GM12878 (cell line): ENCODE results near the gene PORCN. TPM values are rescaled to one million over a fixed set of nuclear protein-coding genes. Genes with fewer than 3 reads are reported as not detected.

ENCODE experiments used
- ATAC-seq: fragments of 200-7000 bp; cut with Tn5 transposase; 3 replicates; pipeline ENCODE4 v1.9.1; 2020; ENCODE audit warnings: mild to moderate bottlenecking, moderate library complexity
- BruUV-seq: library from RNA; stranded (reverse); fragments of 400-500 nt; replicated peaks from 2 replicates; lab custom pipeline; 2021; lab: Mats Ljungman, UMichigan
- CTCF ChIA-PET: fragments of 300-600 bp; sonication (Branson Sonifier 250); formaldehyde crosslinking; extraction: SDS; loops from one replicate; lab custom pipeline; 2021; ENCODE audit warnings: inconsistent platforms; lab: Yijun Ruan, JAX
- POLR2A ChIA-PET: fragments of 350-600 bp; formaldehyde crosslinking; extraction: SDS; loops from one replicate; lab custom pipeline; 2021; ENCODE audit warnings: inconsistent platforms; lab: Charles Lee
- RAD21 ChIA-PET: fragments of 300-600 bp; sonication (Branson Sonifier 250); formaldehyde crosslinking; loops from one replicate; lab custom pipeline; 2023; ENCODE audit warnings: antibody characterized with exemption; ENCODE audit not compliant: unreplicated experiment; lab: Charles Lee
- SMC1A ChIA-PET: fragments of 300-600 bp; sonication (Branson Sonifier 250); formaldehyde crosslinking; loops from one replicate; lab custom pipeline; 2023; ENCODE audit not compliant: unreplicated experiment, uncharacterized antibody; lab: Charles Lee
- DNase-seq: peaks from one replicate; pipeline ENCODE4 v3.0.0-alpha.2; 2011; ENCODE audit warnings: low read depth, low spot score
- FAIRE-seq: peaks from 3 replicates; lab custom pipeline; 2011; peaks lifted over from hg19 to GRCh38; lab: Jason Lieb, UNC
- H2AFZ ChIP-seq: 2 replicates; pipeline ENCODE4 v1.6.0; 2011; ENCODE audit warnings: low read depth, low read length, control low read depth; ENCODE audit not compliant: control insufficient read depth
- H3K27ac ChIP-seq: 2 replicates; pipeline ENCODE4 v1.5.1; 2011; ENCODE audit warnings: control low read depth; ENCODE audit not compliant: control insufficient read depth, insufficient read depth
- H3K27me3 ChIP-seq, 2 experiments: replicated peaks in 1 of 2; 2 replicates each; pipeline versions ENCODE4 v1.6.0 to v1.6.1; 2011; ENCODE audit warnings: low read length in 1 of 2; ENCODE audit not compliant: control insufficient read depth in 2 of 2, insufficient read depth in 2 of 2
- H3K36me3 ChIP-seq, 2 experiments: 2 replicates each; pipeline ENCODE4 v1.5.1; 2011; ENCODE audit warnings: low read length in 1 of 2; ENCODE audit not compliant: control insufficient read depth in 2 of 2, insufficient read depth in 2 of 2
- H3K4me1 ChIP-seq: 2 replicates; pipeline ENCODE4 v1.6.1; 2011; ENCODE audit warnings: mild to moderate bottlenecking, low read length, moderate library complexity, mixed read lengths; ENCODE audit not compliant: control insufficient read depth, insufficient read depth
- H3K4me2 ChIP-seq: 2 replicates; pipeline ENCODE4 v1.6.0; 2011; ENCODE audit warnings: control low read depth; ENCODE audit not compliant: control insufficient read depth, insufficient read depth
- H3K4me3 ChIP-seq: fragments of 200-600 bp; sonication (generic); 2 replicates; pipeline ENCODE4 v1.5.1; 2016
- H3K79me2 ChIP-seq: 2 replicates; pipeline ENCODE4 v1.6.0; 2011; ENCODE audit warnings: low read length; ENCODE audit not compliant: control insufficient read depth, insufficient read depth
- H3K9ac ChIP-seq: 2 replicates; pipeline ENCODE4 v1.8.0; 2011; ENCODE audit warnings: low read length, control low read depth, mixed read lengths; ENCODE audit not compliant: control insufficient read depth, insufficient read depth
- H3K9me3 ChIP-seq: replicated peaks from 3 replicates; pipeline ENCODE4 v1.5.1; 2011; ENCODE audit warnings: mild to moderate bottlenecking, low read length; ENCODE audit not compliant: control insufficient read depth, insufficient read depth
- H4K20me1 ChIP-seq: 2 replicates; pipeline ENCODE4 v1.6.0; 2011; ENCODE audit not compliant: control insufficient read depth, insufficient read depth
- BRCA1 ChIP-seq: IDR thresholded peaks from 2 replicates; pipeline ENCODE4 v1.6.1; 2011; ENCODE audit warnings: low read depth, low read length, improper control_type of control experiment
- CBX5 ChIP-seq: sonication (generic); IDR thresholded peaks from 2 replicates; pipeline ENCODE4 v1.6.1; 2016; ENCODE audit warnings: low read depth, moderate library complexity, mild to moderate bottlenecking, inconsistent platforms
- CHD1 ChIP-seq: IDR thresholded peaks from 2 replicates; pipeline ENCODE4 v1.6.1; 2012; ENCODE audit warnings: low read depth, low read length, improper control_type of control experiment
- IRF3 ChIP-seq: fragments of 450-650 bp; IDR thresholded peaks from 2 replicates; pipeline ENCODE4 v1.6.1; 2014; ENCODE audit warnings: mild to moderate bottlenecking
- LARP7 ChIP-seq: fragments of 450-650 bp; IDR thresholded peaks from 2 replicates; pipeline ENCODE4 v1.6.1; 2017; ENCODE audit warnings: mild to moderate bottlenecking
- MLLT1 ChIP-seq: fragments of 450-650 bp; IDR thresholded peaks from 2 replicates; pipeline ENCODE4 v1.6.1; 2016; ENCODE audit warnings: mild to moderate bottlenecking
- MXI1 ChIP-seq: fragments of 150-350 bp; IDR thresholded peaks from 2 replicates; pipeline ENCODE4 v1.6.1; 2011; ENCODE audit warnings: low read depth, mild to moderate bottlenecking, inconsistent platforms, low read length, improper control_type of control experiment
- POLR2A ChIP-seq: IDR thresholded peaks from 2 replicates; pipeline ENCODE4 v1.6.1; 2011; ENCODE audit warnings: low read depth, mild to moderate bottlenecking, low read length
- RELB ChIP-seq: fragments of 450-650 bp; IDR thresholded peaks from 2 replicates; pipeline ENCODE4 v1.6.1; 2017; ENCODE audit warnings: low read depth, mild to moderate bottlenecking, moderate library complexity
- RFX5 ChIP-seq: IDR thresholded peaks from 2 replicates; pipeline ENCODE4 v1.6.1; 2011; ENCODE audit warnings: low read depth, low read length, improper control_type of control experiment
- SIN3A ChIP-seq: IDR thresholded peaks from 2 replicates; pipeline ENCODE4 v1.6.1; 2012; ENCODE audit warnings: low read depth, low read length, improper control_type of control experiment
- SIX5 ChIP-seq: IDR thresholded peaks from 2 replicates; pipeline ENCODE4 v1.6.1; 2011; ENCODE audit warnings: mild to moderate bottlenecking, low read depth, low read length, moderate library complexity; ENCODE audit not compliant: severe bottlenecking
- SMARCA5 ChIP-seq: fragments of 450-650 bp; IDR thresholded peaks from 2 replicates; pipeline ENCODE4 v1.6.1; 2017; ENCODE audit warnings: mild to moderate bottlenecking
- TCF12 ChIP-seq: IDR thresholded peaks from 2 replicates; pipeline ENCODE4 v1.6.1; 2011; ENCODE audit warnings: low read depth, mild to moderate bottlenecking, low read length
- WRNIP1 ChIP-seq: IDR thresholded peaks from 2 replicates; pipeline ENCODE4 v1.6.1; 2011; ENCODE audit warnings: low read depth, low read length, improper control_type of control experiment, borderline replicate concordance
- ZNF592 ChIP-seq: fragments of 450-650 bp; IDR thresholded peaks from 2 replicates; pipeline ENCODE4 v1.6.1; 2017; ENCODE audit warnings: mild to moderate bottlenecking, moderate library complexity
- ZNF622 ChIP-seq: fragments of 450-650 bp; IDR thresholded peaks from 2 replicates; pipeline ENCODE4 v1.6.1; 2017; ENCODE audit warnings: mild to moderate bottlenecking, inconsistent platforms
- WGBS: methylation state at CpG from one replicate; pipeline ENCODE4 v1.1.6; 2016; ENCODE audit warnings: low lambda C conversion rate; ENCODE audit not compliant: insufficient replicate concordance, insufficient coverage; ENCODE audit errors: missing lambda C conversion rate; 5-methylcytosine and 5-hydroxymethylcytosine counted together
- in situ Hi-C: fragments of 300-500 bp; cut with MboI; formaldehyde crosslinking; loops from 9 replicates; pipeline ENCODE4 v1.14.3; 2018; ENCODE audit warnings: mixed read lengths
- intact Hi-C: fragments of 100-400 bp; cut with micrococcal nuclease; formaldehyde crosslinking; loops from one replicate; pipeline ENCODE4 v1.14.2; 2022; ENCODE audit not compliant: unreplicated experiment
- polyA plus RNA-seq, 11 experiments: library from polyadenylated mRNA; depleted of rRNA in 4 of 11; unstranded in 6 of 11; stranded (reverse) in 5 of 11; fragments of >200 nt; fragmentation: Nextera tagmentation in 4 of 11; fragmentation: Illumina TruSeq in 1 of 11; extraction: Ambion mirVana in 4 of 11; extraction: Trizol in 1 of 11; gene quantifications; 1 replicate in 1 of 11; 2 replicates in 10 of 11; pipeline versions ENCODE4 v1.2.1 to v1.2.3, GENCODE V29; 2011 to 2016; ENCODE audit warnings: inconsistent platforms in 2 of 11, missing spikeins in 2 of 11, low read depth in 1 of 11
- total RNA-seq, 4 experiments: library from RNA; depleted of rRNA in 3 of 4; stranded (reverse); fragments of >200 nt in 3 of 4; fragmentation: Illumina TruSeq in 1 of 4; extraction: Trizol in 1 of 4; gene quantifications; 2 replicates each; pipeline versions ENCODE4 v1.2.1 to v1.2.3, GENCODE V29; 2013 to 2021

The PORCN gene
- total and polyA plus RNA-seq, 10 of the 15 experiments (the other 5 are each of a cell fraction or from before 2014, with no cell fraction given) = 0.27 to 21.0 (median 14.1) TPM

GRCh38 chrX:48560056-48560455 is 51.3 kb downstream of the PORCN start:
- no peak for DNase-seq
- in situ Hi-C loops (no loop called here), intact Hi-C loops (no loop called here)
- ChIA-PET POLR2A (no interaction called here), CTCF (no interaction called here), SMC1A (no interaction called here), RAD21 (no interaction called here)
- Histone ChIP-seq H3K9me3 (no peaks in the 10 kb centered on the region; the same call in 2 of the 3 replicates), H2AFZ (no peak overlapping the region), H3K4me1 (no peaks in the 10 kb centered on the region), H3K27ac (no peak overlapping the region), H3K79me2 (no peaks in the 10 kb centered on the region), H4K20me1 (no peaks in the 10 kb centered on the region), H3K36me3 (peaks cover 0 to 5% of the 10 kb centered on the region in 2 experiments; a peak in 2 of 4 replicates), H3K27me3 (no peaks in the 10 kb centered on the region), H3K4me2 (no peak overlapping the region), H3K9ac (no peak overlapping the region), H3K4me3 (no peak overlapping the region)
- no peak for TF ChIP-seq IRF3
- TF ChIP-seq SIN3A = no peak
- no peak for TF ChIP-seq TCF12
- TF ChIP-seq MXI1 = no peak
- no peak for TF ChIP-seq POLR2A
- TF ChIP-seq CBX5 = no peak
- no peak for TF ChIP-seq RELB
- TF ChIP-seq LARP7 = no peak
- no peak for TF ChIP-seq BRCA1
- no peak for TF ChIP-seq SMARCA5
- TF ChIP-seq ZNF622 = no peak
- no peak for TF ChIP-seq CHD1
- TF ChIP-seq MLLT1 = no peak
- TF ChIP-seq RFX5 = no peak
- TF ChIP-seq WRNIP1 = no peak
- no peak for TF ChIP-seq ZNF592
- TF ChIP-seq SIX5 = no peak
- no peak for FAIRE-seq
- no TSS peak for BruUV-seq
- 79% methylated on average over 14 of the region's 14 CpGs for WGBS
- no peak for ATAC-seq
